ENCODE results near the gene WWC2.

DNA sequence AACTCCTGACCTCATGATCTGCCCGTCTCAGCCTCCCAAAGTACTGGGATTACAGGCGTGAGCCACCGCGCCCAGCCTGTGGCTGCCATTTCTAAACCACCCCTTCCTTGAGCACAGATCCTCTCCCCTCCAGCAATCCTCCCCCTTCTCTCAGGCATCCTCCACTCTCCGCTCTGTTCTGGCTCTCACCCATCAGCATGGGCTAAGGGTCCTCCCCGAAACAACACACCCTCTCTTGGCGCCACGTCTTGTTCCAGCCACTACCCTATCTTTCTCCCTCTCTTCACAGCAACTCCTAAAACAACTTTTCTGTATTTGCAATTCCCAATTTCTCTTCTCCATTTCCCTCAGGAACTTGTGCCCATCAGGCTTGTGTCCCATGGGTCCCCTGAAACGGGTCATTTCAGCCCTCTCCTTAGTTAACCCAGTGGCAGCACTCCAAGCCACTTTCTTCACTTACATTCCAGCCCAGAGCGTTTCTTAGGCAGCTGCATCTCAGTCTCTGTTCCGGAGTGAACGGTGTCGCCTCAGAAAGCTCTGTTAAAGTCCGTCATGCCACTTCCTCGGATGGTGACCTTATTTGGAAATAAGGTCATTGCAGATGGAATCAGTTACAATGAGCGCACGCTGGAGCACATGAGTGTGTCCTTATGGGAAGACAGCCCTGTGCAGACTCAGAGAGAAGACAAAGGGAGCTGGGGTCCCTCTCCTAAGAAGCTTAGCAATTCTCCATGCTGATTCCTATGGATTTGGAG lies 251.4 kb downstream of the WWC2 start:
- TF ChIP-seq, protein P1, sequence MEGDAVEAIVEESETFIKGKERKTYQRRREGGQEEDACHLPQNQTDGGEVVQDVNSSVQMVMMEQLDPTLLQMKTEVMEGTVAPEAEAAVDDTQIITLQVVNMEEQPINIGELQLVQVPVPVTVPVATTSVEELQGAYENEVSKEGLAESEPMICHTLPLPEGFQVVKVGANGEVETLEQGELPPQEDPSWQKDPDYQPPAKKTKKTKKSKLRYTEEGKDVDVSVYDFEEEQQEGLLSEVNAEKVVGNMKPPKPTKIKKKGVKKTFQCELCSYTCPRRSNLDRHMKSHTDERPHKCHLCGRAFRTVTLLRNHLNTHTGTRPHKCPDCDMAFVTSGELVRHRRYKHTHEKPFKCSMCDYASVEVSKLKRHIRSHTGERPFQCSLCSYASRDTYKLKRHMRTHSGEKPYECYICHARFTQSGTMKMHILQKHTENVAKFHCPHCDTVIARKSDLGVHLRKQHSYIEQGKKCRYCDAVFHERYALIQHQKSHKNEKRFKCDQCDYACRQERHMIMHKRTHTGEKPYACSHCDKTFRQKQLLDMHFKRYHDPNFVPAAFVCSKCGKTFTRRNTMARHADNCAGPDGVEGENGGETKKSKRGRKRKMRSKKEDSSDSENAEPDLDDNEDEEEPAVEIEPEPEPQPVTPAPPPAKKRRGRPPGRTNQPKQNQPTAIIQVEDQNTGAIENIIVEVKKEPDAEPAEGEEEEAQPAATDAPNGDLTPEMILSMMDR (IDR thresholded peaks at IDR 0.05; ENCODE audit: insufficient read depth, low read length, poor library complexity, severe bottlenecking): no peak
- TF ChIP-seq EZH2phosphoT487 (conservative IDR thresholded peaks at IDR 0.05; ENCODE audit: low read length): no peak
